ENCODE measurements around the gene RNF175. TPM values are rescaled to one million over a fixed set of nuclear protein-coding genes. Genes with fewer than 3 reads are reported as not detected.

Gene RNF175
- total RNA-seq, 1 experiment from 2014 or later, result 5.4 TPM

GRCh38 chr4:153759407-153760316 lies at the start of gene RNF175 (continued):
- TF ChIP-seq ZNF396 (CRISPR knock-in tag; IDR thresholded peaks at IDR 0.05; ENCODE audit: borderline replicate concordance) (no peak), NR2C2 (CRISPR knock-in tag; IDR thresholded peaks at IDR 0.05) (no peak), RORB (CRISPR knock-in tag; IDR thresholded peaks at IDR 0.05) (no peak), SMAD3 (CRISPR knock-in tag; IDR thresholded peaks at IDR 0.05; ENCODE audit: borderline replicate concordance) (no peak), NR3C1 (CRISPR knock-in tag; conservative IDR thresholded peaks at IDR 0.05; ENCODE audit: low read depth) (no peak), TP53 (CRISPR knock-in tag; IDR thresholded peaks at IDR 0.05) (peak; percentile 52; the same call in 1 of the 2 replicates), RELA (CRISPR knock-in tag; IDR thresholded peaks at IDR 0.05; ENCODE audit: borderline replicate concordance) (peak; percentile 66; the same call in 1 of the 2 replicates), CREM (CRISPR knock-in tag; IDR thresholded peaks at IDR 0.05) (no peak; the same call in 1 of the 2 replicates), ZBTB43 (CRISPR knock-in tag; IDR thresholded peaks at IDR 0.05) (peak; percentile 39; the same call in 1 of the 2 replicates), AFF4 (CRISPR knock-in tag; IDR thresholded peaks at IDR 0.05; ENCODE audit: borderline replicate concordance) (no peak), ESRRA (CRISPR knock-in tag; IDR thresholded peaks at IDR 0.05; ENCODE audit: borderline replicate concordance) (no peak; the same call in 1 of the 2 replicates), NR1H2 (CRISPR knock-in tag; IDR thresholded peaks at IDR 0.05) (no peak), KAT7 (CRISPR knock-in tag; IDR thresholded peaks at IDR 0.05; ENCODE audit: borderline replicate concordance) (peak; percentile 62; the same call in 1 of the 2 replicates), ZNF423 (CRISPR knock-in tag; IDR thresholded peaks at IDR 0.05) (peak; percentile 65; the same call in 1 of the 2 replicates), ZNF425 (CRISPR knock-in tag; conservative IDR thresholded peaks at IDR 0.05) (no peak), HMGA2 (CRISPR knock-in tag; IDR thresholded peaks at IDR 0.05) (no peak), FOXK1 (CRISPR knock-in tag; IDR thresholded peaks at IDR 0.05) (peak; percentile 59; the same call in 1 of the 2 replicates), TCF7 (CRISPR knock-in tag; IDR thresholded peaks at IDR 0.05; ENCODE audit: low read depth) (no peak), ZNF232 (CRISPR knock-in tag; IDR thresholded peaks at IDR 0.05) (no peak)

- Mint-ChIP-seq H3K27ac (no peak overlapping the region), H3K4me1 (peaks cover 12% of the 10 kb centered on the region), H3K9me3 (peaks cover 11% of the 10 kb centered on the region), H3K27me3 (ENCODE audit: low read depth) (no peaks in the 10 kb centered on the region; the same call in 1 of the 2 replicates), H3K4me3 (no peak overlapping the region), H3K36me3 (0 out of 2 replicates have a peak, but pooled peaks cover 3% of the 10 kb centered on the region)
- POLR2A ChIA-PET, result no interaction called here
- DNase-seq (ENCODE audit: low spot score), result no peak
- no peak for ATAC-seq
- CTCF ChIA-PET, result no interaction called here
- TF ChIP-seq CTCF (IDR thresholded peaks at IDR 0.05), result no peak
- no peak for TF ChIP-seq SP1 (CRISPR knock-in tag; conservative IDR thresholded peaks at IDR 0.05)
- TF ChIP-seq ESRRA (CRISPR knock-in tag; IDR thresholded peaks at IDR 0.05; ENCODE audit: borderline replicate concordance), result no peak
- no peak for TF ChIP-seq USF1 (CRISPR knock-in tag; IDR thresholded peaks at IDR 0.05)
- no peak for TF ChIP-seq ZNF396 (CRISPR knock-in tag; IDR thresholded peaks at IDR 0.05; ENCODE audit: borderline replicate concordance)
- no peak for TF ChIP-seq HMGA2 (CRISPR knock-in tag; IDR thresholded peaks at IDR 0.05)
- no peak for TF ChIP-seq SMAD4 (CRISPR knock-in tag; IDR thresholded peaks at IDR 0.05)
Measured at GRCh38 chr4:153809307-153809706, 49.5 kb upstream of the RNF175 start.
